Measurements from ENCODE around the gene AP5S1. TPM values are rescaled to one million over a fixed set of nuclear protein-coding genes. Genes with fewer than 3 reads are reported as not detected.

The AP5S1 gene
- total and polyA plus RNA-seq, 2 of the 13 experiments (the other 11 are each of a cell fraction or from before 2014, with no cell fraction given), result 7.9 to 23.2 TPM

DNA sequence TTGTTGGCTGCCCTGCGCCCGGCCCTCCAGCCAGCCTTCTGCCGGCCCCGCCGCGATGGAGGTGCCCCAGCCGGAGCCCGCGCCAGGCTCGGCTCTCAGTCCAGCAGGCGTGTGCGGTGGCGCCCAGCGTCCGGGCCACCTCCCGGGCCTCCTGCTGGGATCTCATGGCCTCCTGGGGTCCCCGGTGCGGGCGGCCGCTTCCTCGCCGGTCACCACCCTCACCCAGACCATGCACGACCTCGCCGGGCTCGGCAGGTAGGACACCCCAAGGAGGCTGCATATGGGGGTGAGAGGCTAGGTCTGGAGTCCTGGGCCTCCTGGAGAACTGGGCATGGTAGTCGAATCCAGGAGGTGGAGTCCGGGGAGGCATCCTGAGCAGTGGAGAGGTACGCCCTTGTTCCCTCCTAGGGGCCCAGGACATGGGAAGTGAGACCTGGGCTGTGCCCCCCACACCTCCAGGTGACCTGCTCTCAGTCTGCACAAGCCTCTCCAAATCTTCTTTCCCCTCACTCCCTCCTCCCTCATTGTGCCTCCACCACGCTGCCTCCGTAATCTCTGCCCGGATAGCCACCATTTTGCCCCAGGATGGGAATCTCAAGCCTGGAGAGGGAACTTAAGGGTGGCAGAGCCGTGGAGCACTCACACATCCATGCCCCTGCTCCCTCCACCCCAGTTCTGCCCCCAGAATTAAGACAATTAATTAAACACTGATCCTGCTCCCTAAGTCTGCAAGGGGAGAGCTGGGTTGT is 23.7 kb upstream of the AP5S1 start (continued):
- TF ChIP-seq, protein P1, sequence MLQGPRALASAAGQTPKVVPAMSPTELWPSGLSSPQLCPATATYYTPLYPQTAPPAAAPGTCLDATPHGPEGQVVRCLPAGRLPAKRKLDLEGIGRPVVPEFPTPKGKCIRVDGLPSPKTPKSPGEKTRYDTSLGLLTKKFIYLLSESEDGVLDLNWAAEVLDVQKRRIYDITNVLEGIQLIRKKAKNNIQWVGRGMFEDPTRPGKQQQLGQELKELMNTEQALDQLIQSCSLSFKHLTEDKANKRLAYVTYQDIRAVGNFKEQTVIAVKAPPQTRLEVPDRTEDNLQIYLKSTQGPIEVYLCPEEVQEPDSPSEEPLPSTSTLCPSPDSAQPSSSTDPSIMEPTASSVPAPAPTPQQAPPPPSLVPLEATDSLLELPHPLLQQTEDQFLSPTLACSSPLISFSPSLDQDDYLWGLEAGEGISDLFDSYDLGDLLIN (CRISPR knock-in tag; IDR thresholded peaks at IDR 0.05; ENCODE audit: borderline replicate concordance), result no peak
- TF ChIP-seq ZBTB3 (CRISPR knock-in tag; IDR thresholded peaks at IDR 0.05; ENCODE audit: borderline replicate concordance, low read depth) (no peak), ZNF883 (CRISPR knock-in tag; IDR thresholded peaks at IDR 0.05; ENCODE audit: not compliant biosample characterization) (no peak), ZNF878 (CRISPR knock-in tag; IDR thresholded peaks at IDR 0.05) (no peak), ZNF331 (CRISPR knock-in tag; IDR thresholded peaks at IDR 0.05) (no peak), ZNF496 (CRISPR knock-in tag; IDR thresholded peaks at IDR 0.05; ENCODE audit: insufficient replicate concordance) (no peak), YEATS4 (CRISPR knock-in tag; IDR thresholded peaks at IDR 0.05; ENCODE audit: borderline replicate concordance) (0 out of 2 replicates have a peak, but pooled peaks have one; percentile 42), ETV6 (CRISPR knock-in tag; conservative IDR thresholded peaks at IDR 0.05) (peak; percentile 62; the same call in 1 of the 2 replicates), SOX6 (IDR thresholded peaks at IDR 0.05) (no peak), SOX6 (CRISPR knock-in tag; IDR thresholded peaks at IDR 0.05) (no peak), MEIS2 (CRISPR knock-in tag; IDR thresholded peaks at IDR 0.05) (no peak), ONECUT2 (CRISPR knock-in tag; IDR thresholded peaks at IDR 0.05) (no peak), ZNF121 (CRISPR knock-in tag; IDR thresholded peaks at IDR 0.05) (peak; percentile 88), NFE2L2 (IDR thresholded peaks at IDR 0.05; ENCODE audit: low read length) (no peak), ZFP36 (IDR thresholded peaks at IDR 0.05; ENCODE audit: borderline replicate concordance, low read depth, low read length, partially characterized antibody) (no peak), CHD4 (IDR thresholded peaks at IDR 0.05; ENCODE audit: borderline replicate concordance, low read length) (no peak), ZNF235 (CRISPR knock-in tag; IDR thresholded peaks at IDR 0.05; ENCODE audit: borderline replicate concordance) (peak; percentile 71; the same call in 1 of the 2 replicates), WIZ (CRISPR knock-in tag; IDR thresholded peaks at IDR 0.05) (no peak)
- TF ChIP-seq, protein P2, sequence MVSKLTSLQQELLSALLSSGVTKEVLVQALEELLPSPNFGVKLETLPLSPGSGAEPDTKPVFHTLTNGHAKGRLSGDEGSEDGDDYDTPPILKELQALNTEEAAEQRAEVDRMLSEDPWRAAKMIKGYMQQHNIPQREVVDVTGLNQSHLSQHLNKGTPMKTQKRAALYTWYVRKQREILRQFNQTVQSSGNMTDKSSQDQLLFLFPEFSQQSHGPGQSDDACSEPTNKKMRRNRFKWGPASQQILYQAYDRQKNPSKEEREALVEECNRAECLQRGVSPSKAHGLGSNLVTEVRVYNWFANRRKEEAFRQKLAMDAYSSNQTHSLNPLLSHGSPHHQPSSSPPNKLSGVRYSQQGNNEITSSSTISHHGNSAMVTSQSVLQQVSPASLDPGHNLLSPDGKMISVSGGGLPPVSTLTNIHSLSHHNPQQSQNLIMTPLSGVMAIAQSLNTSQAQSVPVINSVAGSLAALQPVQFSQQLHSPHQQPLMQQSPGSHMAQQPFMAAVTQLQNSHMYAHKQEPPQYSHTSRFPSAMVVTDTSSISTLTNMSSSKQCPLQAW (CRISPR knock-in tag; IDR thresholded peaks at IDR 0.05), result no peak
- TF ChIP-seq, protein P3, sequence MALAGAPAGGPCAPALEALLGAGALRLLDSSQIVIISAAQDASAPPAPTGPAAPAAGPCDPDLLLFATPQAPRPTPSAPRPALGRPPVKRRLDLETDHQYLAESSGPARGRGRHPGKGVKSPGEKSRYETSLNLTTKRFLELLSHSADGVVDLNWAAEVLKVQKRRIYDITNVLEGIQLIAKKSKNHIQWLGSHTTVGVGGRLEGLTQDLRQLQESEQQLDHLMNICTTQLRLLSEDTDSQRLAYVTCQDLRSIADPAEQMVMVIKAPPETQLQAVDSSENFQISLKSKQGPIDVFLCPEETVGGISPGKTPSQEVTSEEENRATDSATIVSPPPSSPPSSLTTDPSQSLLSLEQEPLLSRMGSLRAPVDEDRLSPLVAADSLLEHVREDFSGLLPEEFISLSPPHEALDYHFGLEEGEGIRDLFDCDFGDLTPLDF (CRISPR knock-in tag; IDR thresholded peaks at IDR 0.05), result no peak
- TF ChIP-seq, protein P4, sequence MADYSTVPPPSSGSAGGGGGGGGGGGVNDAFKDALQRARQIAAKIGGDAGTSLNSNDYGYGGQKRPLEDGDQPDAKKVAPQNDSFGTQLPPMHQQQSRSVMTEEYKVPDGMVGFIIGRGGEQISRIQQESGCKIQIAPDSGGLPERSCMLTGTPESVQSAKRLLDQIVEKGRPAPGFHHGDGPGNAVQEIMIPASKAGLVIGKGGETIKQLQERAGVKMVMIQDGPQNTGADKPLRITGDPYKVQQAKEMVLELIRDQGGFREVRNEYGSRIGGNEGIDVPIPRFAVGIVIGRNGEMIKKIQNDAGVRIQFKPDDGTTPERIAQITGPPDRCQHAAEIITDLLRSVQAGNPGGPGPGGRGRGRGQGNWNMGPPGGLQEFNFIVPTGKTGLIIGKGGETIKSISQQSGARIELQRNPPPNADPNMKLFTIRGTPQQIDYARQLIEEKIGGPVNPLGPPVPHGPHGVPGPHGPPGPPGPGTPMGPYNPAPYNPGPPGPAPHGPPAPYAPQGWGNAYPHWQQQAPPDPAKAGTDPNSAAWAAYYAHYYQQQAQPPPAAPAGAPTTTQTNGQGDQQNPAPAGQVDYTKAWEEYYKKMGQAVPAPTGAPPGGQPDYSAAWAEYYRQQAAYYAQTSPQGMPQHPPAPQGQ (CRISPR knock-in tag; IDR thresholded peaks at IDR 0.05; ENCODE audit: borderline replicate concordance), result no peak
- TF ChIP-seq, protein P5, sequence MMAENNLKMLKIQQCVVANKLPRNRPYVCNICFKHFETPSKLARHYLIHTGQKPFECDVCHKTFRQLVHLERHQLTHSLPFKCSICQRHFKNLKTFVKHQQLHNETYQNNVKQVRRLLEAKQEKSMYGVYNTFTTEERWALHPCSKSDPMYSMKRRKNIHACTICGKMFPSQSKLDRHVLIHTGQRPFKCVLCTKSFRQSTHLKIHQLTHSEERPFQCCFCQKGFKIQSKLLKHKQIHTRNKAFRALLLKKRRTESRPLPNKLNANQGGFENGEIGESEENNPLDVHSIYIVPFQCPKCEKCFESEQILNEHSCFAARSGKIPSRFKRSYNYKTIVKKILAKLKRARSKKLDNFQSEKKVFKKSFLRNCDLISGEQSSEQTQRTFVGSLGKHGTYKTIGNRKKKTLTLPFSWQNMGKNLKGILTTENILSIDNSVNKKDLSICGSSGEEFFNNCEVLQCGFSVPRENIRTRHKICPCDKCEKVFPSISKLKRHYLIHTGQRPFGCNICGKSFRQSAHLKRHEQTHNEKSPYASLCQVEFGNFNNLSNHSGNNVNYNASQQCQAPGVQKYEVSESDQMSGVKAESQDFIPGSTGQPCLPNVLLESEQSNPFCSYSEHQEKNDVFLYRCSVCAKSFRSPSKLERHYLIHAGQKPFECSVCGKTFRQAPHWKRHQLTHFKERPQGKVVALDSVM (CRISPR knock-in tag; IDR thresholded peaks at IDR 0.05), result peak; percentile 78

Measured in HepG2 (cell line).